HG03039 (cell line): Measurements from ENCODE around the gene COL6A1.
"Not testable (repeated sequence)": the region's sequence is repeated elsewhere in the genome, so short reads cannot be mapped to it uniquely, and the experiment has no call there.

Experiments
- ATAC-seq: cut with Tn5 transposase; IDR thresholded peaks from one replicate; pipeline ENCODE4 v1.9.1; 2021; ENCODE audit warnings: mild to moderate bottlenecking, moderate library complexity; ENCODE audit not compliant: unreplicated experiment

Gene COL6A1

DNA sequence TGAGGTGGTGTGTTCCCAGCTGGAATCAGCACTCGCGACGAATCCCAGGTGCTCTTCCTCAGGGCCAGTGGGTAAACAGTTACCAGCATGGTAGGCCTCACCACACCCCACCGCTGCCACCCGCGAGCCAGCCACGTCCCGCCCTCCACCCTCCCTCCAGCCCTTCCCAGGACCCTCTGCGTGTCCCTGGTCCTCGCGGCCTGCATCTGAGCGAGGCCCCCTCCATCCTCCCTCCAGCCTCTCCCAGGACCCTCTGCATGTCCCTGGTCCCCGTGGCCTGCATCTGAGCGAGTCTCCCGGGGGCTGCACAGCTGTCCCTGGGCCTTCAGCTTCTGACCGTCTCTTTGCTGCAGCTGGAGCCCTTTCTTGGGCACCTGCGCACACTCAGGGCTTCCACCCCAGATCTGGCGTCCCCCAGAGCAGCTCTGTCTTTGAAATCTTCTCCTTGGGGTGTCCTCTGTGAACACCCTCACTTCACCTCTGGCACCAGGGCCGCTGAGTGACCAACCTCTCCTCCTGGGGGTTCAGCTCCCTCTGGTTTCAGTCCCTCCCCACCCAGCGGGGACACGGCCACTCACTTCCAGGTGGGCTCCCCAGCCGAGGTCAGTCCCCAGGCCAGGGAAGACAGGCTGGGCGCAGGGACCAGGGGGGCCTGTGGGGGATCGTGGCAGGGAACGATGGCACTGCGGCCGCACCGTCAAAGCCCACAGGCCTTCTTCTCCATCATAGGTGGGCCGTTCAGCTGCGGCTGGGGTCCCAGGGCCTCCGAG lies 58.5 kb downstream of the COL6A1 start:
- no peak for ATAC-seq

- ATAC-seq, result no peak
Observed at GRCh38 chr21:46040707-46041106, 59.1 kb downstream of the COL6A1 start.

DNA sequence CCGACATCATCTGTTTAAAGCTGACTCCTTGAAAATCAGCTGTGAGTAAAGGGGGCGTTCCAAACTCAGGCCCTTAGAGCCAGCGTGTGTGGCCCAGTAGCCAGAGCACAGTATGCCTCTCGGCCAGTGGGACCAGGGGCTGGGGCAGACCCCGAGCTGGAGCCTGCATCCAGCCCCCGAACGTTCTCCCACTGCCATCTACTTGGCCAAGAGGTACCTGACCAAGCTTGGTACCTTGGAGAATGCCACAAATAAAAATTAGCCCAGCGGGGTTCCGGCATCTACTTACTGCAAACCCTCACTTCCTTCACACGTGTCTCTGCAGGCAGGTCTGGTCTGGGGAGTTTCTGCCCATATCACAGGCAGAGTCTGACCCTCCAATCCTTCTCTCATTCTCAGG lies 59.6 kb downstream of the COL6A1 start:
- no peak for ATAC-seq

- no peak for ATAC-seq
Observed at GRCh38 chr21:46045154-46045553, 63.6 kb downstream of the COL6A1 start.

DNA sequence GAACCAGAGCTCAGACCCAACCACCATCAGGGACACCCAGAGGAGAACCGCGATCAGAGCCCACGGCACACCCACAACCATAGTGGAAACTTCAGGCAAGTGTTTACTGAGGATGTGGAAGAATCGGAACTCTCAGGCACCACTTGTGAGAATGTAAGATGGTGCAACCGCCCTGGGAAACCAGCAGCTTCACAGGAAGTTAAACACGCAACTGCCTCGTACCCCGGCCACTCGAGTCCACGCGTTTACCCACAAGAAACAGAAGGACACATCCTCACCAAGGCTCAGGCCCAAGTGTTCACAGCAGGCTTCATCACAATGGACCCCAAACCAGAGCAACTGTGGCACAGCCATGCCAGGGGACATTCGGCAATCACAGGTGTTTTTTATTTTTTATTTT lies 64.9 kb downstream of the COL6A1 start:
- ATAC-seq, result no peak

DNA sequence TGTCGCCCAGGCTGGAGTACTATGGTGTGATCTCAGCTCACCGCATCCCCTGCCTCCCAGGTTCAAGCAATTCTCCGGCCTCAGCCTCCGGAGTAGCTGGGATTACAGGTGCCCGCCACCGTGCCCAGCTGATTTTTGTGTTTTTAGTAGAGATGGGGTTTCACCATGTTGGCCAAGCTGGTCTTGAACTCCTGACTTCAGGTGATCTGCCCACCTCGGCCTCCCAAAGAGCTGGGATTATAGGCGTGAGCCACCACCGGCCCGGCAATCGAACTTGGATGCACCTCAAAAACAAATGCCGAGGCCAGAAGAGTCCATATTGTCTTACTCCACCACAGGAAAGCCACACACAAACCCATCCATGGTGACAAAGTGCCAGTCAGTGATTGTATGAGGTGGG lies 65.3 kb downstream of the COL6A1 start:
- not testable (repeated sequence) for ATAC-seq

DNA sequence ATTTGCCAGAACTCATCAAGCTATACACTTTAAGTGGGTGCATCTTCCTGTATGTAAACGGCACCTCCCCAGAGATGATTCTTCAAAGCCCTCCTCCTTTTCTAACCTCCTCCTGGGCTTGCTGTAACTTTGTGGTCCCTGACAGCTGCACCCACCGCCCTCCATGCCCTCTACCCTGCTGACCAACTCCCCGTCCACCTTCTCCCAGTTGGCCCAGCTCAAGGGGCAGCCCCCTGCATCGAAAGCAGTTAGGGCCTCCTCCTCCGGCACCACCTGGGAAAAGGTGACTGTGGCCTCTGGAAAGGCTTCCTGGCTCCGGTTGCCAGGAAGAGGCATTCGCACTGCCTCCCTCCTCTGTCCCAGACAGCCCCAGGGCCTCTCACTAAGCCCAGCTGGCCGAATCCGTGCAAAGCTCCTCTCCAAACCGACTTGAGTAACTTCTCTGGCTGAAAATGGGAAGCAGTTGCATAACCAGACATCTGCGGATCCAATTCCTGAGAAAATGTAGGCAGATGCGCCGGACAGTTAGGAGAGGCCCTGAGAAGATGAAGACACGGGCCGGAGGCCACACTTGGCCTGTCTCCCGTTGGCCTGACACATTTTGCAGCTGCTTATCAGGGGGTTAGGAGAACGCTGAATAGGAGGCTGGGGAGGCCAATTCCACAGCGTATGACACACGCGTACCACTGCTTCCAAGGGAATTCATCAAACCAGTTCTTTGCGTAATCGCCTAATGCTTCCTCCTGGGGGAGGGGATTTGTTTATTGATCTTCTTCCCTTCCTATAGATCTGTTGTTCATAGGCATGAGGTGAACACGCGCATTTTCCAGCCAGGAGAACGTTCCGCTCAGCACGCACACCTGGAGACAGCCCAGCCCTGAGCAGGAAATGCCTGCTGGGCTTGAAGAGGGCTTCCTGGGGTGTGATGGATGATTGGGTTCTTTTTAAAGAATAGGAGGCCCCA lies 67.6 kb downstream of the COL6A1 start:
- ATAC-seq, result no peak

DNA sequence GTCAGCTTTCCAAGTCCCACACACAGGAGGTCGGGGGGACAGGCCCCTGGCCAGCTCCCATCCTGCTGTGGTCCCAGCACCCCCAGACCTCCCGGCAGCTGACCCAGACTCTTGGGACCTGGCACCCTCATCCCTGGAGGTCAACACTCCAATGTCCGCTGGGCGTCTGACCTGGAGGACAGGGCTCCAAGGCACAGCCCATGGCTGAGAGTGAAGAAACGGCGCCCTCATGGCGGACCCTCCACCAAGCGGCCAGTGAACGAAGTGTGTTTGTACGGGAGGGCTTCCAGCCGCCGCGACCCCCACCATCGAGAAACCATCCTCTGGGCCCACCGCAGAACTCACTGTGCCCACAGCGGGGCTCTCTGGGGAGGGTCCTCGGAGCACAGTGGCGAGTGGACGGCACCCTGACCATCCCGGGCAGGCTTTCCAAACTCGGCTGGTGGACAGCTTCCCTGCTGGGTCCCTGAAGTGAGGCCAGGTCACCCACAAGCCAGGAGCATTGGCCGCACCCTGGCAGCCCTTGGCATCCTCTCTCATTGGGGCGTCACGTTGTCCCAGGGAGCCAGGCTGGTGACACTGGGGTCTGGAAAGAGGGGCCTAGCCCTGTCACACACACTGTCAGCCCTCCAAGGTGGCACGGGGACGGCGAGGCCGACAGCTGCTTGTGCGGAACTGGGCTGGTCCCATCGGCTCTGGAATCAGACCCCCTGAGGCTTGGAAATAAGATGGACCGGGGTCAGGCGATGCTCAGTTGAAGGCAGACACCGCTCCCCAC lies 68.5 kb downstream of the COL6A1 start:
- no peak for ATAC-seq

DNA sequence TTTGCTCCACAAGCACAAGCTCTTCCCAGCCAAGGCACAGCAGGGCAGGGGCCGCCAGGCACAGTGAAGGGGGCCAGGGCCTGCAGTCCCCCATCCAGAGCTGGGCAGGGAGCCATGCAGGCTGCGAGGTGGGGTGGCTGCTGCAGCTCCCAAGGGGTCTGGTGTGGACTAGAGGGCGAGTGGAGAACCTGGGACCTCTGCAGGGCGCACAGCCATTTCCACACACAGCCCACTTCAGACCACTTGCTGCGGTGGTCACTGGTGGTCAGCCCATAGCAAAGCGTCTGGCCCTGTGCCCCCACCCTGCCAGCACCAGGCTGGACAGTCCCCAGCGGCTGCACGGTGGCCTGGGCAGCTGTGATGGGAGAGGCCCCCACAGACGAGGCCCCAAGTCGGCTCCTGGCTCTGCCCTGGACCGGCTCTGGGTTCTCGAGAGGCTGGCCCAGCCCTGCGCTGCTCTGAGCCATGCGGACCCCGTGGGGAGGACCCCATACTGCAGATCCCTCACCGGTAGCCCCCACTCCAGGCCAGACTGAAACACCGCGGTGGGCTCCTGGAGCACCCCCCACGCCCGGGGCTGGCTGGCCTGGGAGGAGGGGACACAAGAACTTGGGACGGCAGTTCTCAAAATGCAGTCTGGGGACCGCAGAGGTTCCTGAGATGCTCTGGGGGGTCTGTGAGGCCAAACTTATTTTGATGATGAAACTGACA lies 69.3 kb downstream of the COL6A1 start:
- no peak for ATAC-seq

GRCh38 chr21:46051379-46051770 lies 69.8 kb downstream of the COL6A1 start:
- no peak for ATAC-seq

DNA sequence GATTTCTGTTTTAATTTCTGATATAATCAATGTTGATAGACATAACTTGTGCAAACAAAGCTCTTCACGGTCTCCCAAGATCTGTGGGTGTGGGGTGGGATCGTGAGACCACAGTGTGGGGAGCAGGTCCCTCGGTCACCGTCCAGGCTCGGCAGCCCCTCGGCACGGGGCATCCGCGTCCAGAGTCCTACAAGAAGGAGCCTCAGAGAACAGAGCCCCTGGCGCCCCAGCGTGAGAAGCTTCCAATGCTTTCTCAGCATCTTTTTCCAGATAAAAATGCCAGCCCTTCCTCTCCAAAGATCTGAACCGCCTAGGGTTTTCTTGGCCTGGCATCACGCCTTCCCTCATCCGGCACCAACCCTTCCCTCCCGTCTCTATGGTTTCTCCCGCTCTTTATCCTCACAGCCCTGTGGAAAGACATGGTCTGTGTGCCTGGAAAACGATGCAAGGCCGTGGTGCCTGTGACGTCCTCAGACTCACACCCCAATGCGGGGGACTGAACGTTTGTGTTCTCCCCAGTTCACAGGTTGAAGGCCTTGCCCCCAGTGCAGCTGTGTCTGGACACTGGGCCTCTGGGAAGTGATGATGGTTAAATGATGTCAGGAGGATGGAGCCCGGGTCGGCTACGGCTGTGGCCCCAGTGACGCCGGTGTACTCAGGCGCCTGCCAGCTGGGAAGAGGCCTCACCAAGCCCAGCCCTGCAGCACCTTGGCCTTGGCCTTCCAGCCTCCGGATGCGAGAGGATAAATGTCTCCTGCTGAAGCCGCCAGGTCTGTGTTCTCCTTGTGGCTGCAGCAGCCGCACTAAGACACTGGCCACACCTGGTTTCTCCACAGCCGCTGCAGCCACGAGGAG lies 70.5 kb downstream of the COL6A1 start:
- ATAC-seq, result no peak

- no peak for ATAC-seq
Observed at GRCh38 chr21:46052703-46053651, 71.4 kb downstream of the COL6A1 start.

DNA sequence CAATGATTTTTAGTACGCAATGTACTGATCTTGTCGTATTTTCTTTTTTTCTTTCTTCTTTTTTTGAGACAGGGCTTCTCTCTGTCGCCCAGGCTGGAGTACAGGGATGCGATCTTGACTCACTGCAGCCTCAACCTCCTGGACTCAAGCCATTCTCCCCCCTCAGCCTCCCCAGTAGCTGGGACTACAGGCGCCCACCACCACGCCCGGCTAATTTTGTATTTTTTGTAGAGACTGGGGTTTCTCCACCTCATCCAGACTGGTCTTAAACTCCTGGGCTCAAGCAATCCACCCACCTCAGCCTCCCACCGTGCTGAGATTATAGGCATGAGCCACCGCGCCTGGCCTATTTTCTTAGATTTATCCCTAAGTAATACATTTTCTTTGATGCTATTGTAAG lies 72.5 kb downstream of the COL6A1 start:
- ATAC-seq, result no peak

DNA sequence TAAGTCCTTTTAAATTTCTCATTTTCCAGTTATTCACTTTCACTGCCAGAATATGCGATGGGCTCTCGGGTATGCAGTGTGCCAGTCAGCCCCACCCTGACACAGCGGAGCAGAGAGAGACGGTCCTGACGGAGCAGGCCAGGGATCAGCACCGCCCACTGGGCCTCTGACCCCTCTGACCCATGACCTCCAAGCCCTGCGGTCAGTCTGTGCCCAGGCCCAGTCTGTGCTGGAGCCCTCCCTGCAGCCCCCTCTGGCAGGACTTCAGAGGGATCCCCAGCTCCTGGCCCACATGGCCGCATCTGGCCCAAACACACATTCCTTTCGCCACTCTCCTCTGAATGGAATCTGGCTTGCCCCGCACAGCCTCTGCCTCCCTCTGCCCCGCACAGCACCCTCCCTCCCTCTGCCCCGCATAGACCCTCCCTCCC lies 72.9 kb downstream of the COL6A1 start:
- ATAC-seq, result no peak
